ENCODE results near the gene CERS6. TPM values are rescaled to one million over a fixed set of nuclear protein-coding genes. Genes with fewer than 3 reads are reported as not detected.

Gene CERS6
- total and polyA plus RNA-seq, 2 of the 8 experiments (the other 6 are each of a cell fraction or from before 2014, with no cell fraction given): 6.8 to 28.2 TPM

- H4K5ac ChIP-seq (ENCODE audit: insufficient read length, low read depth, low read length): no peak overlapping the region
- no peaks in the 10 kb centered on the region for H3K27me3 ChIP-seq (replicated peaks in 1 of 4; ENCODE audit: control insufficient read depth in 3 of 4, extremely low read depth in 1 of 4, insufficient read depth in 3 of 4, low read length in 3 of 4)
- H2BK20ac ChIP-seq (ENCODE audit: low read length): no peak overlapping the region
- H3K4me1 ChIP-seq (replicated peaks in 1 of 4; ENCODE audit: control insufficient read depth in 3 of 4, insufficient read depth in 4 of 4, low read length in 3 of 4): 0 out of 7 replicates have a peak, but pooled peaks cover 0 to 1% (median 0%) of the 10 kb centered on the region in 4 experiments
- no peaks in the 10 kb centered on the region for H3K79me2 ChIP-seq (ENCODE audit: control insufficient read depth in 1 of 2, insufficient read depth in 2 of 2, low read length in 2 of 2)
- DNase-seq (ENCODE audit: low read depth in 1 of 2, low spot score in 2 of 2) (no peak), FAIRE-seq (no peak)
- H3K9me3 ChIP-seq (ENCODE audit: insufficient read depth in 2 of 2, low read depth in 1 of 2, low read length in 1 of 2): no peaks in the 10 kb centered on the region
- H4K91ac ChIP-seq (replicated peaks; ENCODE audit: insufficient read length, low read length): no peak overlapping the region
- no peak overlapping the region for H3K4me2 ChIP-seq (ENCODE audit: insufficient read depth in 1 of 2, low read depth in 2 of 2, low read length in 2 of 2)
- no peak overlapping the region; the same call in 1 of the 2 replicates for H3K27ac ChIP-seq (ENCODE audit: low read depth, low read length)
- no peak overlapping the region for H3K4ac ChIP-seq (replicated peaks; ENCODE audit: insufficient read length, low read depth, low read length)
- no peaks in the 10 kb centered on the region for H3K23me2 ChIP-seq (ENCODE audit: low read depth, low read length)
- H3K9ac ChIP-seq (replicated peaks in 1 of 4; ENCODE audit: extremely low read depth in 1 of 4, low read depth in 3 of 4, low read length in 3 of 4): no peak overlapping the region
- no peak for TF ChIP-seq EZH2 (IDR thresholded peaks at IDR 0.05; ENCODE audit: low read depth, low read length, severe bottlenecking)
- TF ChIP-seq ATF2 (IDR thresholded peaks at IDR 0.05; ENCODE audit: low read length): no peak
- no peak overlapping the region for H4K8ac ChIP-seq (ENCODE audit: extremely low read depth, insufficient read depth, low read length)
- no peak overlapping the region for H2BK15ac ChIP-seq (ENCODE audit: low read length)
- peaks cover 0 to under 1% (median 0%) of the 10 kb centered on the region in 4 experiments; a peak in 2 of 8 replicates for H3K36me3 ChIP-seq (ENCODE audit: control insufficient read depth in 2 of 4, insufficient read depth in 4 of 4, low read length in 3 of 4)
- H2BK5ac ChIP-seq (ENCODE audit: low read depth, low read length): no peak overlapping the region
- no peak overlapping the region for H3K14ac ChIP-seq (ENCODE audit: insufficient read length)
- H3K56ac ChIP-seq (replicated peaks; ENCODE audit: insufficient read length, low read depth, low read length): no peak overlapping the region
- ChIA-PET POLR2A (ENCODE audit: partially characterized antibody) (no interaction called here), CTCF (ENCODE audit: partially characterized antibody) (interaction anchor here (0.8 to 1.5 kb wide), 6 partner anchors 15 to 354 kb away, joined by 3 to 5 read pairs (median 3); no protein-coding TSS in a partner anchor)
- WGBS, 2 experiments (ENCODE audit: extremely low coverage in 1 of 2, insufficient coverage in 1 of 2, insufficient read length in 1 of 2, insufficient replicate concordance in 2 of 2, low coverage in 1 of 2, low lambda C conversion rate in 2 of 2, missing lambda C conversion rate in 1 of 2): 94% methylated on average over 5 of the region's 5 CpGs; no CpG with 5 or more reads in 1 of the 2 experiments
- H3K18ac ChIP-seq (ENCODE audit: extremely low read depth, low read length): no peak overlapping the region
- no peak overlapping the region for H2BK12ac ChIP-seq (ENCODE audit: low read depth, low read length)
- H2AFZ ChIP-seq (ENCODE audit: low read length): no peak overlapping the region
- no peaks in the 10 kb centered on the region for H4K20me1 ChIP-seq (replicated peaks in 1 of 2; ENCODE audit: control insufficient read depth in 1 of 2, insufficient read depth in 2 of 2, low read length in 2 of 2)
- no peak overlapping the region for H2BK120ac ChIP-seq (replicated peaks; ENCODE audit: low read depth, low read length)
- no peak overlapping the region for H2AK5ac ChIP-seq (ENCODE audit: low read depth, low read length)
- no peak overlapping the region for H3K4me3 ChIP-seq (ENCODE audit: extremely low read depth in 1 of 4, insufficient read depth in 2 of 4, low read depth in 3 of 4, low read length in 4 of 4)
- H3K23ac ChIP-seq (ENCODE audit: insufficient read length): no peak overlapping the region
- H3K79me1 ChIP-seq (ENCODE audit: low read depth, low read length): no peaks in the 10 kb centered on the region
Measured at GRCh38 chr2:168700615-168701245, 244.7 kb downstream of the CERS6 start.
